Coronary artery (tissue), 2 donors: ENCODE measurements around the gene CDK10.

Source experiments
- DNase-seq: peaks from one replicate; pipeline ENCODE4 v3.0.0-alpha.2; 2017; ENCODE audit warnings: low spot score
- H3K27ac ChIP-seq, 2 donors: fragments of 200-600 bp; sonication (generic); one replicate each; pipeline ENCODE4 v1.5.1; 2016 to 2019
- H3K4me3 ChIP-seq: fragments of 200-600 bp; sonication (generic); 2 replicates; pipeline ENCODE4 v1.5.1; 2016; ENCODE audit warnings: mild to moderate bottlenecking, moderate library complexity
- TF ChIP-seq, protein P1 (sequence below): fragments of 200-600 bp; sonication (generic); IDR thresholded peaks from one replicate; pipeline ENCODE4 v1.5.1; 2019; ENCODE audit warnings: antibody characterized with exemption

The CDK10 gene

DNA sequence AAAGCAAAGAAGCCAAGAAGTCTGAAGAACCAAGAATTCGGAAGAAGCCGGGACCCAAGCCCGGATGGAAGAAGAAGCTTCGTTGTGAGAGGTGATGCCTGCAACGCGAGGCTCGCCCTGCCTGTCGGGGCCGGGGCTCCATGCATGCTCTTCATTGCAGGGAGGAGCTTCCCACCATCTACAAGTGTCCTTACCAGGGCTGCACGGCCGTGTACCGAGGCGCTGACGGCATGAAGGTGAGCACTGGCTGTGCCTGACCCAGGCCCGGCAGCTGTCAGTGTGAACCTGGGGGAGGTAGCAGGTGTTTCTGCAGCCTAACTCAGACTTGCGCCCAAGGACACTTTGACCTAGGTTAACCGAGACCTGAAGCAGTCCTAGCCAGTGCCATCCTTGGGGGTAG is 46.8 kb downstream of the CDK10 start:
- TF ChIP-seq, protein P1, sequence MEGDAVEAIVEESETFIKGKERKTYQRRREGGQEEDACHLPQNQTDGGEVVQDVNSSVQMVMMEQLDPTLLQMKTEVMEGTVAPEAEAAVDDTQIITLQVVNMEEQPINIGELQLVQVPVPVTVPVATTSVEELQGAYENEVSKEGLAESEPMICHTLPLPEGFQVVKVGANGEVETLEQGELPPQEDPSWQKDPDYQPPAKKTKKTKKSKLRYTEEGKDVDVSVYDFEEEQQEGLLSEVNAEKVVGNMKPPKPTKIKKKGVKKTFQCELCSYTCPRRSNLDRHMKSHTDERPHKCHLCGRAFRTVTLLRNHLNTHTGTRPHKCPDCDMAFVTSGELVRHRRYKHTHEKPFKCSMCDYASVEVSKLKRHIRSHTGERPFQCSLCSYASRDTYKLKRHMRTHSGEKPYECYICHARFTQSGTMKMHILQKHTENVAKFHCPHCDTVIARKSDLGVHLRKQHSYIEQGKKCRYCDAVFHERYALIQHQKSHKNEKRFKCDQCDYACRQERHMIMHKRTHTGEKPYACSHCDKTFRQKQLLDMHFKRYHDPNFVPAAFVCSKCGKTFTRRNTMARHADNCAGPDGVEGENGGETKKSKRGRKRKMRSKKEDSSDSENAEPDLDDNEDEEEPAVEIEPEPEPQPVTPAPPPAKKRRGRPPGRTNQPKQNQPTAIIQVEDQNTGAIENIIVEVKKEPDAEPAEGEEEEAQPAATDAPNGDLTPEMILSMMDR, result no peak
- no peak overlapping the region for H3K4me3 ChIP-seq
- no peak for DNase-seq
- no peak overlapping the region for H3K27ac ChIP-seq

- Histone ChIP-seq H3K27ac (no peak overlapping the region), H3K4me3 (no peak overlapping the region)
- no peak for DNase-seq
- TF ChIP-seq, protein P1, result no peak
These were observed 47.3 kb downstream of the CDK10 start for GRCh38 chr16:89733792-89734191.

- Histone ChIP-seq H3K4me3 (no peak overlapping the region), H3K27ac (no peak overlapping the region)
- TF ChIP-seq, protein P1, result no peak
- no peak for DNase-seq
These were observed 50.1 kb downstream of the CDK10 start for GRCh38 chr16:89736554-89736953.

GRCh38 chr16:89737341-89738071 is 51.0 kb downstream of the CDK10 start:
- Histone ChIP-seq H3K4me3 (no peak overlapping the region), H3K27ac (no peak overlapping the region)
- DNase-seq, result no peak
- TF ChIP-seq, protein P1, result no peak

DNA sequence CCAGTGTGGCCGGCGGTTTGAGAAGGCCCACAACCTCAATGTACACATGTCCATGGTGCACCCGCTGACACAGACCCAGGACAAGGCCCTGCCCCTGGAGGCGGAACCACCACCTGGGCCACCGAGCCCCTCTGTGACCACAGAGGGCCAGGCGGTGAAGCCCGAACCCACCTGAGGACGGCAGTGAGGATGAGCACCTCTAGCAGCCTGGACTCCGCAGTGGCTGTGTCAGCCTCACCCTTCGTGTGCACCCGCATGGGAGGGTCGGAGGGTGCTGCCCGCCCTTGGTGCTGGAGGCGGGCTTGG is 51.5 kb downstream of the CDK10 start:
- no peak overlapping the region for H3K4me3 ChIP-seq
- TF ChIP-seq, protein P1, result no peak
- no peak for DNase-seq
- H3K27ac ChIP-seq, result no peak overlapping the region

- H3K4me3 ChIP-seq, result no peak overlapping the region
- no peak overlapping the region for H3K27ac ChIP-seq
- TF ChIP-seq, protein P1, result no peak
- DNase-seq, result no peak
These were observed 52.2 kb downstream of the CDK10 start for GRCh38 chr16:89738538-89739317.

DNA sequence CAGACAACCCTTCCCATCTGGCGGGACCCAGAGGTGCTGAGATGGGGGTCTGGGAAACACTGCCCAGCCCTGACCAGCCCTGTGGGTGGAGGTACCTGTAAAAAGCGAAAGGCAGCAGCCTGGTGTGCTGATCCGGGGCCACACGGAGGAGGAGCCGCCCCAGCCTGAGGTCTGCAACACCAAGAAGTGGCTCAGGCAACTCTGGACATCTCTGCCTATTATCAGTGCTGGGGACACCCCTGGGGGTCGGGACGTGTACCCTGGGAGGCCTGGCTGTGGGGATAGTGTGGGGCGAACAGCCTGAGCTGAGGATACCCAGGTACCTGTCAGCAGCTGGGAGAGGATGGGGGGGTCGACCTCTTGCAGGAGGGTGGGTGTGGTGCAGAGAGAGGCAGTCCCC is 52.9 kb downstream of the CDK10 start:
- Histone ChIP-seq H3K27ac (no peak overlapping the region), H3K4me3 (no peak overlapping the region)
- TF ChIP-seq, protein P1, result no peak
- no peak for DNase-seq
